KOPT-K1 (cell line): ENCODE measurements around the gene CAMK2D.
A peak's percentile ranks its signal among the peaks of the same experiment; 100 is the strongest.

Source experiments
- H3K27ac ChIP-seq: fragments of 200-600 bp; sonication (generic); 2 replicates; pipeline ENCODE4 v1.5.1; 2016; ENCODE audit warnings: antibody characterized with exemption, mild to moderate bottlenecking, low read depth, low read length; ENCODE audit not compliant: poor library complexity, severe bottlenecking
- H3K36me3 ChIP-seq: fragments of 200-600 bp; sonication (generic); 2 replicates; pipeline ENCODE4 v1.5.1; 2017; ENCODE audit warnings: antibody characterized with exemption, mild to moderate bottlenecking, low read length, moderate library complexity; ENCODE audit not compliant: insufficient read depth
- H3K9me3 ChIP-seq: fragments of 200-600 bp; sonication (generic); 2 replicates; pipeline ENCODE4 v1.5.1; 2017; ENCODE audit warnings: antibody characterized with exemption, low read length, mild to moderate bottlenecking; ENCODE audit not compliant: insufficient read depth, poor library complexity, severe bottlenecking

The CAMK2D gene

GRCh38 chr4:113559947-113560346 is 201.6 kb downstream of the CAMK2D start:
- H3K36me3 ChIP-seq, result 0 out of 2 replicates have a peak, but pooled peaks cover 3% of the 10 kb centered on the region
- H3K27ac ChIP-seq, result no peak overlapping the region
- peaks cover 15% of the 10 kb centered on the region for H3K9me3 ChIP-seq

GRCh38 chr4:113556382-113557134 is 205.0 kb downstream of the CAMK2D start:
- Histone ChIP-seq H3K9me3 (no peaks in the 10 kb centered on the region), H3K27ac (no peak overlapping the region), H3K36me3 (no peaks in the 10 kb centered on the region)

GRCh38 chr4:113555868-113556267 is 205.7 kb downstream of the CAMK2D start:
- no peak overlapping the region for H3K27ac ChIP-seq
- no peaks in the 10 kb centered on the region for H3K9me3 ChIP-seq
- no peaks in the 10 kb centered on the region for H3K36me3 ChIP-seq

GRCh38 chr4:113553082-113553481 is 208.5 kb downstream of the CAMK2D start:
- Histone ChIP-seq H3K9me3 (no peaks in the 10 kb centered on the region), H3K27ac (no peak overlapping the region), H3K36me3 (no peaks in the 10 kb centered on the region)

GRCh38 chr4:113550510-113550909 is 211.0 kb downstream of the CAMK2D start:
- Histone ChIP-seq H3K9me3 (no peaks in the 10 kb centered on the region), H3K27ac (no peak overlapping the region), H3K36me3 (no peaks in the 10 kb centered on the region)

- no peaks in the 10 kb centered on the region for H3K9me3 ChIP-seq
- peak overlapping the region; percentile 2 for H3K27ac ChIP-seq
- no peaks in the 10 kb centered on the region for H3K36me3 ChIP-seq
Measured at GRCh38 chr4:113548303-113548702, 213.2 kb downstream of the CAMK2D start.

- H3K9me3 ChIP-seq, result no peaks in the 10 kb centered on the region
- H3K36me3 ChIP-seq, result no peaks in the 10 kb centered on the region
- peak overlapping the region; percentile 2 for H3K27ac ChIP-seq
Measured at GRCh38 chr4:113547487-113548042, 214.0 kb downstream of the CAMK2D start.

- no peaks in the 10 kb centered on the region for H3K9me3 ChIP-seq
- no peak overlapping the region for H3K27ac ChIP-seq
- no peaks in the 10 kb centered on the region for H3K36me3 ChIP-seq
Measured at GRCh38 chr4:113541933-113542332, 219.6 kb downstream of the CAMK2D start.

GRCh38 chr4:113540859-113541258 is 220.7 kb downstream of the CAMK2D start:
- no peaks in the 10 kb centered on the region for H3K36me3 ChIP-seq
- no peaks in the 10 kb centered on the region for H3K9me3 ChIP-seq
- H3K27ac ChIP-seq, result no peak overlapping the region

GRCh38 chr4:113539408-113539807 is 222.1 kb downstream of the CAMK2D start:
- Histone ChIP-seq H3K36me3 (no peaks in the 10 kb centered on the region), H3K27ac (no peak overlapping the region)

GRCh38 chr4:113537628-113538027 is 223.9 kb downstream of the CAMK2D start:
- H3K9me3 ChIP-seq, result no peaks in the 10 kb centered on the region
- no peak overlapping the region for H3K27ac ChIP-seq
- no peaks in the 10 kb centered on the region for H3K36me3 ChIP-seq

More at GRCh38 chr4:113539408-113539807, 222.1 kb downstream of the CAMK2D start:
- no peaks in the 10 kb centered on the region for H3K9me3 ChIP-seq

GRCh38 chr4:113537203-113537602 is 224.3 kb downstream of the CAMK2D start:
- no peaks in the 10 kb centered on the region for H3K9me3 ChIP-seq
- H3K27ac ChIP-seq, result no peak overlapping the region
- H3K36me3 ChIP-seq, result no peaks in the 10 kb centered on the region

- Histone ChIP-seq H3K36me3 (peaks cover 4% of the 10 kb centered on the region; the same call in 1 of the 2 replicates), H3K27ac (no peak overlapping the region), H3K9me3 (no peaks in the 10 kb centered on the region)
Measured at GRCh38 chr4:113534711-113535110, 226.8 kb downstream of the CAMK2D start.

- Histone ChIP-seq H3K9me3 (no peaks in the 10 kb centered on the region), H3K27ac (no peak overlapping the region), H3K36me3 (peaks cover 4% of the 10 kb centered on the region; the same call in 1 of the 2 replicates)
Measured at GRCh38 chr4:113531572-113531971, 230.0 kb downstream of the CAMK2D start.

GRCh38 chr4:113528395-113528794 is 233.1 kb downstream of the CAMK2D start:
- Histone ChIP-seq H3K9me3 (no peaks in the 10 kb centered on the region), H3K27ac (no peak overlapping the region), H3K36me3 (peaks cover 4% of the 10 kb centered on the region; the same call in 1 of the 2 replicates)

GRCh38 chr4:113525521-113525920 is 236.0 kb downstream of the CAMK2D start:
- Histone ChIP-seq H3K36me3 (peaks cover 1% of the 10 kb centered on the region; the same call in 1 of the 2 replicates), H3K27ac (no peak overlapping the region), H3K9me3 (no peaks in the 10 kb centered on the region)
